Liver (tissue), 9 donors: ENCODE measurements around the gene CPNE1. TPM values are rescaled to one million over a fixed set of nuclear protein-coding genes. Genes with fewer than 3 reads are reported as not detected.

Source experiments
- DNase-seq: peaks from one replicate; pipeline ENCODE4 v3.0.0-alpha.2; 2017; ENCODE audit warnings: low spot score
- H3K27ac ChIP-seq, 2 donors: one replicate each; pipeline ENCODE4 v1.7.0; 2013; ENCODE audit warnings: inconsistent platforms in 2 of 2, low read length in 2 of 2, control low read depth in 1 of 2, low read depth in 1 of 2, mild to moderate bottlenecking in 1 of 2
- H3K27me3 ChIP-seq, 4 donors: one replicate each; pipeline versions ENCODE4 v1.6.1 to v1.7.0; 2013; ENCODE audit warnings: low read length in 3 of 4, inconsistent platforms in 1 of 4, mild to moderate bottlenecking in 1 of 4, moderate library complexity in 1 of 4; ENCODE audit not compliant: control insufficient read depth in 4 of 4, insufficient read depth in 4 of 4
- H3K36me3 ChIP-seq, 4 donors: one replicate each; pipeline versions ENCODE4 v1.6.1 to v1.7.0; 2013; ENCODE audit warnings: low read length in 3 of 4, mild to moderate bottlenecking in 3 of 4, low read depth in 1 of 4, moderate library complexity in 1 of 4; ENCODE audit not compliant: control insufficient read depth in 4 of 4, insufficient read depth in 3 of 4
- H3K4me1 ChIP-seq, 4 donors: one replicate each; pipeline versions ENCODE4 v1.6.1 to v1.7.0; 2013; ENCODE audit warnings: low read length in 3 of 4, mild to moderate bottlenecking in 3 of 4, moderate library complexity in 1 of 4; ENCODE audit not compliant: control insufficient read depth in 4 of 4, insufficient read depth in 4 of 4
- H3K4me3 ChIP-seq, 3 donors: one replicate each; pipeline versions ENCODE4 v1.6.1 to v1.7.0; 2013; ENCODE audit warnings: low read length in 3 of 3, control low read depth in 1 of 3, low read depth in 1 of 3, mild to moderate bottlenecking in 1 of 3
- H3K9ac ChIP-seq, 2 donors: one replicate each; pipeline ENCODE4 v1.7.0; 2013; ENCODE audit warnings: low read length in 2 of 2, mild to moderate bottlenecking in 2 of 2, moderate library complexity in 2 of 2, control low read depth in 1 of 2, low read depth in 1 of 2
- H3K9me3 ChIP-seq, 4 donors: one replicate each; pipeline versions ENCODE4 v1.6.1 to v1.7.0; 2013; ENCODE audit warnings: low read length in 3 of 4; ENCODE audit not compliant: control insufficient read depth in 4 of 4
- EGR1 ChIP-seq, 2 donors: IDR thresholded peaks; 2 replicates each; pipeline ENCODE4 v1.6.1; 2016 to 2018; ENCODE audit warnings: antibody characterized with exemption in 2 of 2, low read depth in 2 of 2
- FOXA1 ChIP-seq: IDR thresholded peaks from 2 replicates; pipeline ENCODE4 v1.6.1; 2016; ENCODE audit warnings: antibody characterized with exemption
- FOXA2 ChIP-seq: IDR thresholded peaks from 2 replicates; pipeline ENCODE4 v1.6.1; 2016; ENCODE audit warnings: antibody characterized with exemption
- GABPA ChIP-seq, 2 donors: IDR thresholded peaks in 1 of 2; conservative IDR thresholded peaks in 1 of 2; 2 replicates each; pipeline ENCODE4 v1.6.1; 2016; ENCODE audit warnings: antibody characterized with exemption in 2 of 2, mild to moderate bottlenecking in 1 of 2, moderate library complexity in 1 of 2
- HNF4A ChIP-seq, 2 donors: conservative IDR thresholded peaks; 2 replicates each; pipeline ENCODE4 v1.6.1; 2016; ENCODE audit warnings: antibody characterized with exemption in 2 of 2, mild to moderate bottlenecking in 2 of 2
- HNF4G ChIP-seq: IDR thresholded peaks from 2 replicates; pipeline ENCODE4 v1.6.1; 2016; ENCODE audit warnings: antibody characterized with exemption
- JUND ChIP-seq, 2 donors: IDR thresholded peaks; 2 replicates each; pipeline ENCODE4 v1.6.1; 2016; ENCODE audit warnings: antibody characterized with exemption in 2 of 2
- NR2F2 ChIP-seq: IDR thresholded peaks from 2 replicates; pipeline ENCODE4 v1.6.1; 2016; ENCODE audit warnings: antibody characterized with exemption
- RAD21 ChIP-seq, 2 donors: IDR thresholded peaks; 2 replicates each; pipeline ENCODE4 v1.6.1; 2016; ENCODE audit warnings: antibody characterized with exemption in 2 of 2, mild to moderate bottlenecking in 2 of 2
- SP1 ChIP-seq: IDR thresholded peaks from 2 replicates; pipeline ENCODE4 v1.6.1; 2018; ENCODE audit warnings: antibody characterized with exemption, mild to moderate bottlenecking
- YY1 ChIP-seq: IDR thresholded peaks from 2 replicates; pipeline ENCODE4 v1.6.1; 2016; ENCODE audit warnings: antibody characterized with exemption, mild to moderate bottlenecking
- WGBS: extraction: QIAGEN DNeasy Blood & Tissue Kit; methylation state at CpG from one replicate; pipeline ENCODE4 v1.1.7; 2013; 5-methylcytosine and 5-hydroxymethylcytosine counted together
- polyA plus RNA-seq, 2 donors: library from polyadenylated mRNA; stranded (reverse) in 1 of 2; unstranded in 1 of 2; fragments of 200-250 nt in 1 of 2; fragments of >200 nt in 1 of 2; fragmentation: Nextera tagmentation in 1 of 2; extraction: Ambion mirVana in 1 of 2; gene quantifications; one replicate each; pipeline versions ENCODE4 v1.2.1 to v1.2.3, GENCODE V29; 2013 to 2015
- total RNA-seq, 2 donors: library from RNA; depleted of rRNA; stranded (reverse); fragments of >200 nt; gene quantifications; one replicate each; pipeline ENCODE4 v1.2.3, GENCODE V29; 2014
- TF ChIP-seq, protein P1 (sequence below): IDR thresholded peaks from 2 replicates; pipeline ENCODE4 v1.6.1; 2016; ENCODE audit warnings: antibody characterized with exemption, mild to moderate bottlenecking
- TF ChIP-seq, protein P2 (sequence below): IDR thresholded peaks from 2 replicates; pipeline ENCODE4 v1.6.1; 2016; ENCODE audit warnings: antibody characterized with exemption
- TF ChIP-seq, protein P3 (sequence below): IDR thresholded peaks from 2 replicates; pipeline ENCODE4 v1.6.1; 2016; ENCODE audit warnings: antibody characterized with exemption
- TF ChIP-seq, protein P4 (sequence below): fragments of 150-350 bp; IDR thresholded peaks from 2 replicates; pipeline ENCODE4 v1.5.1; 2017; ENCODE audit warnings: improper control_type of control experiment, low read depth, low read length; ENCODE audit not compliant: missing input control
- donor health status: healthy.
- donor health status: healthy.
- donor health status: healthy.
- donor health status: healthy.
- donor health status: healthy.

Gene CPNE1
- total and polyA plus RNA-seq, 4 donors, result 25.5 to 55.4 (median 50.5) TPM

DNA sequence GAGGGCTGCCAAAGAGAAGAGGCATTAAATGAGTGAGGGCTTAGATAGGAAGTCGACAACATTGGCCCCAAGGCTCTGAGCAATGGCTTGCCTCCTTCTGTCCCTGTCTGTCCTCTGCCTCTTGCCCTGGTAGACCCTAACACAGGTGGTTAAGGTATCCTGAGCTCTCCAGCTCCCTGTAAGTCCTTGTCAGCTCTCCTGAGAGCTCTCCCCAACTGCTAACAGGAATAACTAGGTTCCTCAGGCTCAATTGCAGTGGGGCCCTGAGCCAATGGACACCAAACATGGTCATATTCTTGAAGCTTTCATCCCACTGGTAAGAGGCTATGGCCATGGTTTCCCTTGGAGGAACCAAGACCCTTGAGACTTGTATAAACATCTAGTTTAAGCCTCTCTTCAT is 5.0 kb upstream of the CPNE1 start (continued):
- TF ChIP-seq, protein P1, sequence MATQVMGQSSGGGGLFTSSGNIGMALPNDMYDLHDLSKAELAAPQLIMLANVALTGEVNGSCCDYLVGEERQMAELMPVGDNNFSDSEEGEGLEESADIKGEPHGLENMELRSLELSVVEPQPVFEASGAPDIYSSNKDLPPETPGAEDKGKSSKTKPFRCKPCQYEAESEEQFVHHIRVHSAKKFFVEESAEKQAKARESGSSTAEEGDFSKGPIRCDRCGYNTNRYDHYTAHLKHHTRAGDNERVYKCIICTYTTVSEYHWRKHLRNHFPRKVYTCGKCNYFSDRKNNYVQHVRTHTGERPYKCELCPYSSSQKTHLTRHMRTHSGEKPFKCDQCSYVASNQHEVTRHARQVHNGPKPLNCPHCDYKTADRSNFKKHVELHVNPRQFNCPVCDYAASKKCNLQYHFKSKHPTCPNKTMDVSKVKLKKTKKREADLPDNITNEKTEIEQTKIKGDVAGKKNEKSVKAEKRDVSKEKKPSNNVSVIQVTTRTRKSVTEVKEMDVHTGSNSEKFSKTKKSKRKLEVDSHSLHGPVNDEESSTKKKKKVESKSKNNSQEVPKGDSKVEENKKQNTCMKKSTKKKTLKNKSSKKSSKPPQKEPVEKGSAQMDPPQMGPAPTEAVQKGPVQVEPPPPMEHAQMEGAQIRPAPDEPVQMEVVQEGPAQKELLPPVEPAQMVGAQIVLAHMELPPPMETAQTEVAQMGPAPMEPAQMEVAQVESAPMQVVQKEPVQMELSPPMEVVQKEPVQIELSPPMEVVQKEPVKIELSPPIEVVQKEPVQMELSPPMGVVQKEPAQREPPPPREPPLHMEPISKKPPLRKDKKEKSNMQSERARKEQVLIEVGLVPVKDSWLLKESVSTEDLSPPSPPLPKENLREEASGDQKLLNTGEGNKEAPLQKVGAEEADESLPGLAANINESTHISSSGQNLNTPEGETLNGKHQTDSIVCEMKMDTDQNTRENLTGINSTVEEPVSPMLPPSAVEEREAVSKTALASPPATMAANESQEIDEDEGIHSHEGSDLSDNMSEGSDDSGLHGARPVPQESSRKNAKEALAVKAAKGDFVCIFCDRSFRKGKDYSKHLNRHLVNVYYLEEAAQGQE, result no peak
- TF ChIP-seq, protein P2, sequence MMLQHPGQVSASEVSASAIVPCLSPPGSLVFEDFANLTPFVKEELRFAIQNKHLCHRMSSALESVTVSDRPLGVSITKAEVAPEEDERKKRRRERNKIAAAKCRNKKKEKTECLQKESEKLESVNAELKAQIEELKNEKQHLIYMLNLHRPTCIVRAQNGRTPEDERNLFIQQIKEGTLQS, result no peak
- no peak for TF ChIP-seq HNF4A (conservative IDR thresholded peaks at IDR 0.05)
- TF ChIP-seq, protein P3, sequence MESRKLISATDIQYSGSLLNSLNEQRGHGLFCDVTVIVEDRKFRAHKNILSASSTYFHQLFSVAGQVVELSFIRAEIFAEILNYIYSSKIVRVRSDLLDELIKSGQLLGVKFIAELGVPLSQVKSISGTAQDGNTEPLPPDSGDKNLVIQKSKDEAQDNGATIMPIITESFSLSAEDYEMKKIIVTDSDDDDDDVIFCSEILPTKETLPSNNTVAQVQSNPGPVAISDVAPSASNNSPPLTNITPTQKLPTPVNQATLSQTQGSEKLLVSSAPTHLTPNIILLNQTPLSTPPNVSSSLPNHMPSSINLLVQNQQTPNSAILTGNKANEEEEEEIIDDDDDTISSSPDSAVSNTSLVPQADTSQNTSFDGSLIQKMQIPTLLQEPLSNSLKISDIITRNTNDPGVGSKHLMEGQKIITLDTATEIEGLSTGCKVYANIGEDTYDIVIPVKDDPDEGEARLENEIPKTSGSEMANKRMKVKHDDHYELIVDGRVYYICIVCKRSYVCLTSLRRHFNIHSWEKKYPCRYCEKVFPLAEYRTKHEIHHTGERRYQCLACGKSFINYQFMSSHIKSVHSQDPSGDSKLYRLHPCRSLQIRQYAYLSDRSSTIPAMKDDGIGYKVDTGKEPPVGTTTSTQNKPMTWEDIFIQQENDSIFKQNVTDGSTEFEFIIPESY, result no peak

DNA sequence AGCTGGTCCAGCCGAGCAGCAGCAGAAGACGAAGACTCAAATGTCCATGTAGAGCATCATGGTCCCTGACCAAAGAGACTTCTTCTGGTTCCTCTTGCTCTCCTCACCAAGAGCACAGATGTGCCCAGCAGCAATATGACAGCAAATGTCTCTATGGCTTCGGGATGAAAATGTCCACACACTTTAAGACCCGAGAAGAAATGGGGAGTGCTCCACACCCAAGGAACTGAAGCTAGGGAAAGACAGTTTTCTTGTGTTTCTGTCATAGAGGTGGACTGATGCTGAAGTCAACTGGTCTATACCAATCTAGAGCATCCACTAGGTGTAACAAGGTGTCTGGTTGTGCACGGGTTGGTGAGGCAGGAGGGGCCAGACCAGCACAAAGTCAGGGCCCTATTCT is 4.5 kb upstream of the CPNE1 start:
- no peak for DNase-seq
- Histone ChIP-seq H3K9me3 (no peaks in the 10 kb centered on the region), H3K9ac (no peak overlapping the region), H3K36me3 (peaks cover 7 to 46% (median 37%) of the 10 kb centered on the region in 4 donors), H3K4me1 (no peaks in the 10 kb centered on the region), H3K4me3 (no peak overlapping the region), H3K27ac (no peak overlapping the region), H3K27me3 (no peaks in the 10 kb centered on the region)
- WGBS, result 97% methylated on average over 5 of the region's 5 CpGs
- TF ChIP-seq SP1 (no peak), HNF4A (conservative IDR thresholded peaks at IDR 0.05) (no peak), YY1 (no peak), NR2F2 (no peak), RAD21 (IDR thresholded peaks at IDR 0.05) (no peak), JUND (IDR thresholded peaks at IDR 0.05) (no peak), FOXA1 (no peak), HNF4G (no peak), GABPA (IDR thresholded peaks at IDR 0.05 in 1 of 2, conservative IDR thresholded peaks at IDR 0.05 in 1 of 2) (no peak), FOXA2 (no peak), EGR1 (IDR thresholded peaks at IDR 0.05; ENCODE audit: low read depth in 2 of 2) (no peak)
- TF ChIP-seq, protein P4, sequence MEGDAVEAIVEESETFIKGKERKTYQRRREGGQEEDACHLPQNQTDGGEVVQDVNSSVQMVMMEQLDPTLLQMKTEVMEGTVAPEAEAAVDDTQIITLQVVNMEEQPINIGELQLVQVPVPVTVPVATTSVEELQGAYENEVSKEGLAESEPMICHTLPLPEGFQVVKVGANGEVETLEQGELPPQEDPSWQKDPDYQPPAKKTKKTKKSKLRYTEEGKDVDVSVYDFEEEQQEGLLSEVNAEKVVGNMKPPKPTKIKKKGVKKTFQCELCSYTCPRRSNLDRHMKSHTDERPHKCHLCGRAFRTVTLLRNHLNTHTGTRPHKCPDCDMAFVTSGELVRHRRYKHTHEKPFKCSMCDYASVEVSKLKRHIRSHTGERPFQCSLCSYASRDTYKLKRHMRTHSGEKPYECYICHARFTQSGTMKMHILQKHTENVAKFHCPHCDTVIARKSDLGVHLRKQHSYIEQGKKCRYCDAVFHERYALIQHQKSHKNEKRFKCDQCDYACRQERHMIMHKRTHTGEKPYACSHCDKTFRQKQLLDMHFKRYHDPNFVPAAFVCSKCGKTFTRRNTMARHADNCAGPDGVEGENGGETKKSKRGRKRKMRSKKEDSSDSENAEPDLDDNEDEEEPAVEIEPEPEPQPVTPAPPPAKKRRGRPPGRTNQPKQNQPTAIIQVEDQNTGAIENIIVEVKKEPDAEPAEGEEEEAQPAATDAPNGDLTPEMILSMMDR, result no peak
- TF ChIP-seq, protein P3, result no peak
- TF ChIP-seq, protein P1, result no peak
- TF ChIP-seq, protein P2, result no peak
